T-helper 1 cell (primary cell): ENCODE data around the gene SNX21.
"Not testable (repeated sequence)": the region's sequence is repeated elsewhere in the genome, so short reads cannot be mapped to it uniquely, and the experiment has no call there.

Source experiments
- DNase-seq, 5 donors: peaks; one replicate each; pipeline ENCODE4 v3.0.0-alpha.2; 2012 to 2020
- total RNA-seq, 4 donors: gene quantifications; one replicate each; lab custom pipeline; 2026; lab: John Stamatoyannopoulos, UW

The SNX21 gene
- 0.59 to 2.4 (median 1.8) reads per million in 4 donors for total RNA-seq

GRCh38 chr20:45833030-45833882 is at the start of gene SNX21:
Gene SNX21 (plus strand): TSS chr20:45833799. CDS start chr20:45833920, 121 bp downstream.
- peak in 1 of 5 donors; percentile 40 for DNase-seq

- DNase-seq, result no peak
Measured at GRCh38 chr20:45788351-45788750, 45.2 kb upstream of the SNX21 start.

GRCh38 chr20:45792317-45793118 is 41.1 kb upstream of the SNX21 start:
- DNase-seq, result no peak

- DNase-seq, result no peak
Measured at GRCh38 chr20:45796337-45797065, 37.1 kb upstream of the SNX21 start.

- DNase-seq, result not testable (repeated sequence)
Measured at GRCh38 chr20:45797510-45797909, 36.1 kb upstream of the SNX21 start.

GRCh38 chr20:45797955-45798354 is 35.6 kb upstream of the SNX21 start:
- not testable (repeated sequence) for DNase-seq

- peak; percentile 27 to 65 (median 43) for DNase-seq
Measured at GRCh38 chr20:45798935-45799642, 34.5 kb upstream of the SNX21 start.

GRCh38 chr20:45801851-45802250 is 31.7 kb upstream of the SNX21 start:
- no peak for DNase-seq

- DNase-seq, result no peak
Measured at GRCh38 chr20:45810191-45810970, 23.2 kb upstream of the SNX21 start.

- DNase-seq, result peak; percentile 82 to 98 (median 91)
Measured at GRCh38 chr20:45812157-45813005, 21.2 kb upstream of the SNX21 start, which contains the start of gene UBE2C. Gene UBE2C (plus strand): TSS chr20:45812644. CDS start chr20:45812696, 52 bp downstream.

- DNase-seq, result no peak
Measured at GRCh38 chr20:45813006-45813340, 20.6 kb upstream of the SNX21 start.

GRCh38 chr20:45813489-45813888 is 20.1 kb upstream of the SNX21 start:
- no peak for DNase-seq

GRCh38 chr20:45814314-45814713 is 19.3 kb upstream of the SNX21 start:
- no peak for DNase-seq

- no peak for DNase-seq
Measured at GRCh38 chr20:45816951-45817350, 16.6 kb upstream of the SNX21 start.

GRCh38 chr20:45817376-45818194 is 16.0 kb upstream of the SNX21 start:
- no peak for DNase-seq

- no peak for DNase-seq
Measured at GRCh38 chr20:45818239-45818638, 15.4 kb upstream of the SNX21 start.

- DNase-seq, result no peak
Measured at GRCh38 chr20:45819466-45819865, 14.1 kb upstream of the SNX21 start.

GRCh38 chr20:45821947-45822346 is 11.7 kb upstream of the SNX21 start:
- no peak for DNase-seq

GRCh38 chr20:45822857-45823256 is 10.7 kb upstream of the SNX21 start:
- no peak for DNase-seq
